Keratinocyte (primary cell): ENCODE measurements around the gene UMAD1. TPM values are rescaled to one million over a fixed set of nuclear protein-coding genes. Genes with fewer than 3 reads are reported as not detected.

Source experiments
- DNase-seq: peaks from one replicate; pipeline ENCODE4 v3.0.0-alpha.2; 2011; ENCODE audit warnings: low read depth, missing footprints, low spot score
- FAIRE-seq: peaks from 2 replicates; lab custom pipeline; 2011; peaks lifted over from hg19 to GRCh38; lab: Jason Lieb, UNC
- H2AFZ ChIP-seq: 2 replicates; pipeline ENCODE4 v1.6.0; 2012; ENCODE audit warnings: low read length, control low read depth, inconsistent platforms; ENCODE audit not compliant: control insufficient read depth
- H3K27ac ChIP-seq: 2 replicates; pipeline ENCODE4 v1.5.1; 2011; ENCODE audit warnings: low read length; ENCODE audit not compliant: control insufficient read depth, insufficient read depth
- H3K27me3 ChIP-seq: 3 replicates; pipeline ENCODE4 v1.6.0; 2011; ENCODE audit warnings: low read length; ENCODE audit not compliant: control insufficient read depth, insufficient read depth; ENCODE audit errors: extremely low read depth
- H3K36me3 ChIP-seq, 2 experiments: 2 replicates in 1 of 2; 3 replicates in 1 of 2; pipeline ENCODE4 v1.5.1; 2011; ENCODE audit warnings: low read length in 2 of 2, mild to moderate bottlenecking in 1 of 2; ENCODE audit not compliant: control insufficient read depth in 2 of 2, insufficient read depth in 2 of 2; ENCODE audit errors: extremely low read depth in 1 of 2
- H3K4me1 ChIP-seq: 3 replicates; pipeline ENCODE4 v1.5.1; 2011; ENCODE audit warnings: low read length; ENCODE audit not compliant: control insufficient read depth, insufficient read depth; ENCODE audit errors: extremely low read depth
- H3K4me2 ChIP-seq: 3 replicates; pipeline ENCODE4 v1.6.0; 2011; ENCODE audit warnings: low read depth, low read length; ENCODE audit not compliant: control insufficient read depth, insufficient read depth; ENCODE audit errors: extremely low read depth
- H3K4me3 ChIP-seq, 3 experiments: fragments of 200-600 bp in 1 of 3; sonication (generic) in 1 of 3; 2 replicates in 2 of 3; 3 replicates in 1 of 3; pipeline ENCODE4 v1.5.1; 2011 to 2016; ENCODE audit warnings: low read length in 3 of 3, mild to moderate bottlenecking in 3 of 3, control low read depth in 2 of 3, inconsistent platforms in 1 of 3, low read depth in 1 of 3, mixed read lengths in 1 of 3, mixed run types in 1 of 3, moderate library complexity in 1 of 3; ENCODE audit not compliant: control insufficient read depth in 2 of 3, insufficient read depth in 2 of 3; ENCODE audit errors: extremely low read depth in 1 of 3
- H3K79me2 ChIP-seq: 2 replicates; pipeline ENCODE4 v1.6.0; 2012; ENCODE audit warnings: low read length; ENCODE audit not compliant: control insufficient read depth, insufficient read depth
- H3K9ac ChIP-seq: 3 replicates; pipeline ENCODE4 v1.6.0; 2011; ENCODE audit warnings: low read length; ENCODE audit not compliant: control insufficient read depth, insufficient read depth; ENCODE audit errors: extremely low read depth
- H3K9me1 ChIP-seq: 3 replicates; pipeline ENCODE4 v1.6.0; 2011; ENCODE audit warnings: low read length; ENCODE audit not compliant: control insufficient read depth, insufficient read depth; ENCODE audit errors: extremely low read depth
- H3K9me3 ChIP-seq: 2 replicates; pipeline ENCODE4 v1.5.1; 2012; ENCODE audit warnings: low read depth, low read length; ENCODE audit not compliant: control insufficient read depth
- H4K20me1 ChIP-seq: 3 replicates; pipeline ENCODE4 v1.6.0; 2011; ENCODE audit warnings: low read length; ENCODE audit not compliant: control insufficient read depth, insufficient read depth; ENCODE audit errors: extremely low read depth
- EZH2 ChIP-seq: IDR thresholded peaks from one replicate; pipeline ENCODE4 v1.6.1; 2012; ENCODE audit warnings: inconsistent platforms, mild to moderate bottlenecking, low read length, moderate library complexity
- dilution Hi-C: fragments of 300-500 bp; cut with MboI; formaldehyde crosslinking; loops from one replicate; pipeline ENCODE4 v1.7.0; 2020; ENCODE audit warnings: low sequenced_read_pairs; ENCODE audit not compliant: extremely low pct_ligation_motif_present
- polyA plus RNA-seq, 5 experiments: library from polyadenylated mRNA; depleted of rRNA in 3 of 5; stranded (reverse) in 3 of 5; stranded (forward) in 1 of 5; unstranded in 1 of 5; fragments of >200 nt; gene quantifications; 1 replicate in 1 of 5; 2 replicates in 3 of 5; 3 replicates in 1 of 5; pipeline versions ENCODE4 v1.2.1 to v1.2.3, GENCODE V29; 2011 to 2012; ENCODE audit warnings: missing spikeins in 2 of 5, low read depth in 1 of 5, low replicate concordance in 1 of 5
- TF ChIP-seq, protein P1 (sequence below), 3 experiments: IDR thresholded peaks in 1 of 3; conservative IDR thresholded peaks in 1 of 3; optimal IDR thresholded peaks in 1 of 3; 2 replicates in 2 of 3; 3 replicates in 1 of 3; pipeline versions ENCODE3 to v1.5.1; 2011; ENCODE audit warnings: low read length in 3 of 3, mild to moderate bottlenecking in 3 of 3, moderate library complexity in 2 of 3, control low read depth in 1 of 3, inconsistent platforms in 1 of 3; ENCODE audit not compliant: insufficient read depth in 2 of 3; ENCODE audit errors: extremely low read depth in 1 of 3

UMAD1 gene
- polyA plus RNA-seq, 1 donor (not counting 4 experiments of a cell fraction or from before 2014, with no cell fraction given) = 18.2 TPM

DNA sequence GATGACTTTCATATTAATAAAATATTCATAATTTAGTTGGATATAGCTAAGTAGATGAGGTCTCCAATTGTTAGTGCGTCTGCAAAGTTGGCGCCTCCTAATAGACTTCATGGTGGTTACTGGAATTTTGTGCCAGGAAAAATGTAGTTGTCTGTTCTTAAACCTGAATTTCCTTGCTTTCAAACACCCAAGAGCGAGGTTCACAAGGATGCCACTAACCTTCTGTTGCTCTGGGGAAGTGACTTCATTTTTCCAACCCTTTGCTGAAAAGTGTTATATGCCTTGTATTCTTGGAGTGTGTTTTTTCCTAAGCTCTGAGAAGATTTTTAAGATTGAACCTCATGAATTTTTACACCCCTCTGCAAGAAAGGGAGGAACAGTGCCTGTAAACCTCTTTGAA lies 229.1 kb downstream of the UMAD1 start:
- TF ChIP-seq EZH2 = no peak
- TF ChIP-seq, protein P1, sequence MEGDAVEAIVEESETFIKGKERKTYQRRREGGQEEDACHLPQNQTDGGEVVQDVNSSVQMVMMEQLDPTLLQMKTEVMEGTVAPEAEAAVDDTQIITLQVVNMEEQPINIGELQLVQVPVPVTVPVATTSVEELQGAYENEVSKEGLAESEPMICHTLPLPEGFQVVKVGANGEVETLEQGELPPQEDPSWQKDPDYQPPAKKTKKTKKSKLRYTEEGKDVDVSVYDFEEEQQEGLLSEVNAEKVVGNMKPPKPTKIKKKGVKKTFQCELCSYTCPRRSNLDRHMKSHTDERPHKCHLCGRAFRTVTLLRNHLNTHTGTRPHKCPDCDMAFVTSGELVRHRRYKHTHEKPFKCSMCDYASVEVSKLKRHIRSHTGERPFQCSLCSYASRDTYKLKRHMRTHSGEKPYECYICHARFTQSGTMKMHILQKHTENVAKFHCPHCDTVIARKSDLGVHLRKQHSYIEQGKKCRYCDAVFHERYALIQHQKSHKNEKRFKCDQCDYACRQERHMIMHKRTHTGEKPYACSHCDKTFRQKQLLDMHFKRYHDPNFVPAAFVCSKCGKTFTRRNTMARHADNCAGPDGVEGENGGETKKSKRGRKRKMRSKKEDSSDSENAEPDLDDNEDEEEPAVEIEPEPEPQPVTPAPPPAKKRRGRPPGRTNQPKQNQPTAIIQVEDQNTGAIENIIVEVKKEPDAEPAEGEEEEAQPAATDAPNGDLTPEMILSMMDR (optimal IDR thresholded peaks at IDR 0.05 in 1 of 3, IDR thresholded peaks at IDR 0.05 in 1 of 3, conservative IDR thresholded peaks at IDR 0.05 in 1 of 3; ENCODE audit: extremely low read depth in 1 of 3, insufficient read depth in 2 of 3, low read length in 3 of 3) = no peak
- dilution Hi-C loops = no loop called here
- no peaks in the 10 kb centered on the region for H3K79me2 ChIP-seq
- no peaks in the 10 kb centered on the region for H3K36me3 ChIP-seq
- no peak for FAIRE-seq
- no peak overlapping the region for H2AFZ ChIP-seq
- no peaks in the 10 kb centered on the region for H3K9me3 ChIP-seq
- no peaks in the 10 kb centered on the region for H4K20me1 ChIP-seq
- H3K27me3 ChIP-seq = no peaks in the 10 kb centered on the region
- H3K4me3 ChIP-seq = no peak overlapping the region
- no peak for DNase-seq
- H3K4me2 ChIP-seq = no peak overlapping the region
- no peak overlapping the region for H3K9ac ChIP-seq
- H3K9me1 ChIP-seq = no peaks in the 10 kb centered on the region
- H3K27ac ChIP-seq = no peak overlapping the region
- H3K4me1 ChIP-seq = peaks cover 3% of the 10 kb centered on the region

- H4K20me1 ChIP-seq = no peaks in the 10 kb centered on the region
- TF ChIP-seq EZH2 = no peak
- no peaks in the 10 kb centered on the region for H3K9me1 ChIP-seq
- H3K79me2 ChIP-seq = no peaks in the 10 kb centered on the region
- no peaks in the 10 kb centered on the region for H3K36me3 ChIP-seq
- H3K4me1 ChIP-seq = peaks cover 3% of the 10 kb centered on the region
- H2AFZ ChIP-seq = no peak overlapping the region
- no peaks in the 10 kb centered on the region for H3K27me3 ChIP-seq
- H3K9me3 ChIP-seq = no peaks in the 10 kb centered on the region
- no peak overlapping the region for H3K27ac ChIP-seq
- no peak for FAIRE-seq
- H3K4me3 ChIP-seq = no peak overlapping the region
- DNase-seq = no peak
- no peak overlapping the region for H3K9ac ChIP-seq
- no peak overlapping the region for H3K4me2 ChIP-seq
- dilution Hi-C loops = no loop called here
Measured at GRCh38 chr7:7870555-7870954, 230.0 kb downstream of the UMAD1 start.

GRCh38 chr7:7876419-7876818 lies 235.9 kb downstream of the UMAD1 start:
- Histone ChIP-seq H2AFZ (no peak overlapping the region), H3K27me3 (no peaks in the 10 kb centered on the region), H3K27ac (no peak overlapping the region), H3K9ac (no peak overlapping the region), H3K4me1 (no peaks in the 10 kb centered on the region), H3K79me2 (no peaks in the 10 kb centered on the region), H3K9me1 (no peaks in the 10 kb centered on the region), H3K9me3 (no peaks in the 10 kb centered on the region), H4K20me1 (no peaks in the 10 kb centered on the region), H3K4me3 (no peak overlapping the region), H3K4me2 (no peak overlapping the region), H3K36me3 (no peaks in the 10 kb centered on the region)
- TF ChIP-seq EZH2 = no peak
- TF ChIP-seq, protein P1 (optimal IDR thresholded peaks at IDR 0.05 in 1 of 3, IDR thresholded peaks at IDR 0.05 in 1 of 3, conservative IDR thresholded peaks at IDR 0.05 in 1 of 3; ENCODE audit: extremely low read depth in 1 of 3, insufficient read depth in 2 of 3, low read length in 3 of 3) = no peak
- FAIRE-seq (no peak), DNase-seq (no peak)
- dilution Hi-C loops = no loop called here
